ENCODE measurements around the gene FBXL17. TPM values are rescaled to one million over a fixed set of nuclear protein-coding genes. Genes with fewer than 3 reads are reported as not detected.

The FBXL17 gene
- total and polyA plus RNA-seq, 2 donors (not counting 1 experiment from before 2014, with no cell fraction given), result 7.3 to 40.3 TPM

DNA sequence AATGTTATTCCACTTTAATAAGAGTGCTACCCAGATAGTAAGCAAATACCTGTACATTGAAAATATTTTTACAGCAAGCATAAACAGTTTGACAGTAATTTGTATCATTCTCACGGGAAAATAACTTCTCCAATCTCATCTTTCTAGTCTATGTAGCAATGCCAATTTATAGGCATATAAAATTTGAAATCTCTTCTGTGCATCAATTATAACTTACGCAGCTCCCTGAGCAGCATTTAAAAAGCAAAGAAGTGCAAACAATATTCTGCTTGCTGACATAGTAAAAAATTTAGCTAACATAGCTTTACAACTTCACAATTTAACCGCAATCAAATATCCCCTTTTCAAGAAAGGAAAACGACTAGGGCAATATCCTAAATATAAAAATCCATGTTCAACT, 257.3 kb downstream of the FBXL17 start:
- ChIA-PET CTCF (no interaction called here), POLR2A (no interaction called here)
- TF ChIP-seq, protein P1, sequence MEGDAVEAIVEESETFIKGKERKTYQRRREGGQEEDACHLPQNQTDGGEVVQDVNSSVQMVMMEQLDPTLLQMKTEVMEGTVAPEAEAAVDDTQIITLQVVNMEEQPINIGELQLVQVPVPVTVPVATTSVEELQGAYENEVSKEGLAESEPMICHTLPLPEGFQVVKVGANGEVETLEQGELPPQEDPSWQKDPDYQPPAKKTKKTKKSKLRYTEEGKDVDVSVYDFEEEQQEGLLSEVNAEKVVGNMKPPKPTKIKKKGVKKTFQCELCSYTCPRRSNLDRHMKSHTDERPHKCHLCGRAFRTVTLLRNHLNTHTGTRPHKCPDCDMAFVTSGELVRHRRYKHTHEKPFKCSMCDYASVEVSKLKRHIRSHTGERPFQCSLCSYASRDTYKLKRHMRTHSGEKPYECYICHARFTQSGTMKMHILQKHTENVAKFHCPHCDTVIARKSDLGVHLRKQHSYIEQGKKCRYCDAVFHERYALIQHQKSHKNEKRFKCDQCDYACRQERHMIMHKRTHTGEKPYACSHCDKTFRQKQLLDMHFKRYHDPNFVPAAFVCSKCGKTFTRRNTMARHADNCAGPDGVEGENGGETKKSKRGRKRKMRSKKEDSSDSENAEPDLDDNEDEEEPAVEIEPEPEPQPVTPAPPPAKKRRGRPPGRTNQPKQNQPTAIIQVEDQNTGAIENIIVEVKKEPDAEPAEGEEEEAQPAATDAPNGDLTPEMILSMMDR (IDR thresholded peaks at IDR 0.05), result no peak
- TF ChIP-seq EZH2 (IDR thresholded peaks at IDR 0.05; ENCODE audit: borderline replicate concordance, insufficient read depth, low read depth, low read length, poor library complexity, severe bottlenecking), result no peak
- Histone ChIP-seq H3K79me2 (ENCODE audit: control insufficient read depth, insufficient read depth, low read length) (no peaks in the 10 kb centered on the region), H3K9ac (ENCODE audit: low read length) (no peak overlapping the region), H3K4me3 (ENCODE audit: control extremely low read depth in 1 of 5, extremely low read depth in 1 of 5, insufficient read depth in 1 of 5, low read depth in 2 of 5, low read length in 4 of 5) (no peak overlapping the region), H3K36me3 (replicated peaks in 1 of 2; ENCODE audit: control extremely low read depth in 1 of 2, control insufficient read depth in 1 of 2, extremely low read depth in 1 of 2, insufficient read depth in 2 of 2, low read length in 1 of 2) (no peaks in the 10 kb centered on the region), H3K4me2 (replicated peaks; ENCODE audit: low read depth, low read length, poor library complexity, severe bottlenecking) (no peak overlapping the region), H4K20me1 (ENCODE audit: control insufficient read depth, insufficient read depth, low read length, poor library complexity, severe bottlenecking) (no peaks in the 10 kb centered on the region), H3K27me3 (replicated peaks in 1 of 4; ENCODE audit: control extremely low read depth in 1 of 4, control insufficient read depth in 3 of 4, insufficient read depth in 4 of 4, low read length in 3 of 4) (no peaks in the 10 kb centered on the region), H2AFZ (ENCODE audit: insufficient read depth, low read depth, low read length, poor library complexity, severe bottlenecking) (no peak overlapping the region), H3K4me1 (ENCODE audit: control insufficient read depth in 2 of 2, insufficient read depth in 2 of 2, low read length in 2 of 2) (no peaks in the 10 kb centered on the region), H3K27ac (ENCODE audit: low read length in 2 of 2) (no peak overlapping the region), H3K9me3 (ENCODE audit: control extremely low read depth in 1 of 3, control insufficient read depth in 2 of 3, insufficient read depth in 1 of 3, low read length in 2 of 3) (no peaks in the 10 kb centered on the region)
- DNase-seq, result no peak
- no peak overlapping the region for H3K4me3 Mint-ChIP-seq
- H3K9me3 Mint-ChIP-seq (ENCODE audit: insufficient read depth), result no peaks in the 10 kb centered on the region
- intact Hi-C loops (cut with micrococcal nuclease), result no loop called here
- peaks cover 4% of the 10 kb centered on the region for H3K4me1 Mint-ChIP-seq
- no peak for ATAC-seq (ENCODE audit: low read depth)
- no peaks in the 10 kb centered on the region for H3K27me3 Mint-ChIP-seq
- WGBS (ENCODE audit: insufficient coverage), result 100% methylated on average over 1 of the region's 4 CpGs
- H3K27ac Mint-ChIP-seq, result no peak overlapping the region

DNA sequence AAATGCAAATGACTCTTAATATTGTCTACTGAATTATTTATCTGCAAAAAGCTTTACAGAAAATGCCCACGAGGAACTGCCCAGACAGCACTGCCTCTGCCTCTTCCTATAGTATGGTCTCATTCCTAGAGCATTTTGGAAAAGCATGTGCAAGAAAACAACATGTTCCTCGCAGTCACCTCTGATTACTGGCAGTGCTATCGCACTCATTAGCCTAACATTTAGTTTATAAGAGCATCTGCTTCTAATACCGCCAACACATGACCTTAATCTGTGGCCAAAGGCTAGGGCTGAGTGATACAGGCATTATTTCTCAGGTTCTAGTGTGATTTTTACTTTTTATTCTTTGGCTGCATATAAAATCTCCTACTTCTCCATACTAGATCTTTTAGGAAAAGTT, 259.2 kb downstream of the FBXL17 start:
- 100% methylated on average over 1 of the region's 4 CpGs for WGBS (ENCODE audit: insufficient coverage)
- H3K4me3 Mint-ChIP-seq, result no peak overlapping the region
- H3K9me3 Mint-ChIP-seq (ENCODE audit: insufficient read depth), result no peaks in the 10 kb centered on the region
- H3K4me1 Mint-ChIP-seq, result peaks cover 4% of the 10 kb centered on the region
- ChIA-PET POLR2A (no interaction called here), CTCF (no interaction called here)
- ATAC-seq (ENCODE audit: low read depth), result no peak
- no peak overlapping the region for H3K27ac Mint-ChIP-seq
- no peak overlapping the region for H3K9ac ChIP-seq (ENCODE audit: low read length)
- no peaks in the 10 kb centered on the region for H3K27me3 Mint-ChIP-seq
- no peak overlapping the region for H2AFZ ChIP-seq (ENCODE audit: insufficient read depth, low read depth, low read length, poor library complexity, severe bottlenecking)
- H3K27ac ChIP-seq (ENCODE audit: low read length in 2 of 2), result no peak overlapping the region
- H3K4me3 ChIP-seq (ENCODE audit: control extremely low read depth in 1 of 5, extremely low read depth in 1 of 5, insufficient read depth in 1 of 5, low read depth in 2 of 5, low read length in 4 of 5), result no peak overlapping the region
- H3K4me2 ChIP-seq (replicated peaks; ENCODE audit: low read depth, low read length, poor library complexity, severe bottlenecking), result no peak overlapping the region
- intact Hi-C loops (cut with micrococcal nuclease), result no loop called here
- no peaks in the 10 kb centered on the region for H3K9me3 ChIP-seq (ENCODE audit: control extremely low read depth in 1 of 3, control insufficient read depth in 2 of 3, insufficient read depth in 1 of 3, low read length in 2 of 3)
- no peaks in the 10 kb centered on the region for H3K4me1 ChIP-seq (ENCODE audit: control insufficient read depth in 2 of 2, insufficient read depth in 2 of 2, low read length in 2 of 2)
- H3K27me3 ChIP-seq (replicated peaks in 1 of 4; ENCODE audit: control extremely low read depth in 1 of 4, control insufficient read depth in 3 of 4, insufficient read depth in 4 of 4, low read length in 3 of 4), result no peaks in the 10 kb centered on the region
- no peaks in the 10 kb centered on the region for H3K36me3 ChIP-seq (replicated peaks in 1 of 2; ENCODE audit: control extremely low read depth in 1 of 2, control insufficient read depth in 1 of 2, extremely low read depth in 1 of 2, insufficient read depth in 2 of 2, low read length in 1 of 2)
- no peaks in the 10 kb centered on the region for H4K20me1 ChIP-seq (ENCODE audit: control insufficient read depth, insufficient read depth, low read length, poor library complexity, severe bottlenecking)
- no peak for DNase-seq
- TF ChIP-seq EZH2 (IDR thresholded peaks at IDR 0.05; ENCODE audit: borderline replicate concordance, insufficient read depth, low read depth, low read length, poor library complexity, severe bottlenecking), result no peak
- TF ChIP-seq, protein P1 (IDR thresholded peaks at IDR 0.05), result no peak
- H3K79me2 ChIP-seq (ENCODE audit: control insufficient read depth, insufficient read depth, low read length), result no peaks in the 10 kb centered on the region
